HG03108 (cell line): ENCODE results near the gene CD93.

Experiments
- ATAC-seq: cut with Tn5 transposase; IDR thresholded peaks from one replicate; pipeline ENCODE4 v1.9.1; 2021; ENCODE audit warnings: moderate library complexity; ENCODE audit not compliant: unreplicated experiment

CD93 gene

GRCh38 chr20:23061734-23062561 lies 24.2 kb downstream of the CD93 start:
- ATAC-seq = no peak

GRCh38 chr20:23061262-23061661 lies 24.9 kb downstream of the CD93 start:
- no peak for ATAC-seq

DNA sequence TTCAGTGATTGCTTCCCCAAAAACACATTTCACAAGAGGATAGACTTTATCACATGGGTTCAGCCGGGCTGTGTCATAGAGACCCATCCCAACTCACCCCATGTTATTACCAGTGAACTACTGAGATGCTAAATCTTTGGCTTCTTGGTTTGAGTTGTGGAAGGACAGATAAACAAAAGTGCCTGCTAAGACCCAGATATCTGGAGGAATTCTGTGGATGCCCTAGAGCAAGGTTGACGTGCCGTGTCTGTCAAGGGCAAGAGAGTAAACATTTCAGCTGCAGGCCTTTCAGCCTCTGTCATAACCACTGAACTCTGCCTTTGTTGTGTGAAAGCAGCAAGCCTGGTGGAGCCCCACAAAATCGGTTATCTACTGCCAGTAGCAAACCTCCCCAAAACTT lies 25.5 kb downstream of the CD93 start:
- ATAC-seq = no peak

DNA sequence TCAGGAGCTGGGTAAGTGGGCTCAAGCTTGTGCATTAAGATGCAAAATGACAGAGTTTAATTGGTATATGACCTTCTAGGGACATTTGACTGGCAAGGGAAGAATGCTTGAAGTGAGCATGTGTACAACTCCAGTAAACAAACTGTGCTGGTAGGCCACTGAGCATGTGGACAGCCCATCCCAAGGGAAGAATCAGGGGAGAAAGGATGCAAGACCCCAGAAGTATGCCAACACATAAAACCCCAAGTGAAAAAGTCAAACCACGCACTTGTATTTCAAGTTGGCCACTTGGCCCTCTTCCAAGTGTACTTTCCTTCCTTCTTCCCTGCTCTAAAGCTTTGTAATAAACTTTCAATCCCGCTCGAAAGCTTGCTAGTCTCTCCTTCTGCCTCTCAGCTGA lies 26.3 kb downstream of the CD93 start:
- ATAC-seq = no peak

DNA sequence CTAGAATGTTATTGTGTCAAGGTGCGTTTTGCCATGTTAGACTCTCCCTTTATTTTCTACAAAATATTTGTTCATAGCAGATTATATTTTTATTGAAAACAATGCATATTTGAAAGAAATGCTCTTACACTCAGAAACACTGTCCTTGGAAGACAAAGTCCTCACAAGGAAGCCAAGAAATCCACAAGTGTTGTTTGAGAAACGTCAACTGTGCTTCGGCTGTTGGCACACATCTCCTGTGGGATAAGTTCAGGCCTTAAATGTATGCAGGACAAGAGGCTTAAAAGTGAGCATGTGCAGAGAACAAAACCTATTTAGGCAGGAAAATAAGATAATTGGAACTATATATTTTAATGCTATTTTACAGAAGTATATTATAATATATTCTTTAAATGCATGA lies 27.1 kb downstream of the CD93 start:
- ATAC-seq = no peak

DNA sequence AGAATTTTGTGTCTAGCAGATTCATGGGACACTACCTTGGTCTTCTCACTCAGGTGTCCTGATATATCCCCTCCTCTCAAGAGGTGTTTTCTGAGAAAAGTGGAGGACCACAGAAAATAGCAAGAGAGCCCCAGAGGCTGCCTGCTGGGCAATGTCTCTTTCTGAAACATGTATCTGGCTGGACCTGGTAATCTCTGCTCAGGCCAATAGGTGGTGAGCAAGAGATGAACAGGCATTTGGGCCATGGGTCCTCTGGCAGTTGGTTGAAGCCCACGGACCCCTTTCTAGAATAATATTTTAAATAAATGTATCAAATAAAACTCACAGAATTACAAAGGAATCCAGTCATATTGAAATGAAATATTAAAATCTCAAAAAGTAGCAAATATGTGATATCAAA lies 27.9 kb downstream of the CD93 start:
- no peak for ATAC-seq

DNA sequence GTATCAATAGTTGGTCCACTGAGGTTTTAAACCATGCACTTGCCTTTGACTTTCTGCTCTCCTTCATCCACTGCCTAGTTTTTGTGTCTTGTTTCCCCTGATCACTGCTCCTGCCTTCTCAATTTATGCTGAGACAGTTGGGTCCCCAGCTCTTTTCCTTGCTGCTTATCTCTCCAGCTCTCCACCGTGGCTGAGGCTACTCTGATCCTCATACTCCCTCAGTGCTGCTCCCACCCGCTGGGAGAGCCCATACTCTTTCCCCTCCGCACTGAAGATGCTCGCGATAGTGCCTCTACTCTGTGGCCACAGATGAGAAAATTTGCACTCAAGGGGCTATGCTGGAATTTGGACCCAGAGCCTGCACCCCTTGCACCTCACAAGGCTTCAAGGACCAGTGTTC lies 33.2 kb downstream of the CD93 start:
- no peak for ATAC-seq

- no peak for ATAC-seq
These were observed 35.1 kb downstream of the CD93 start for GRCh38 chr20:23050847-23051627.

DNA sequence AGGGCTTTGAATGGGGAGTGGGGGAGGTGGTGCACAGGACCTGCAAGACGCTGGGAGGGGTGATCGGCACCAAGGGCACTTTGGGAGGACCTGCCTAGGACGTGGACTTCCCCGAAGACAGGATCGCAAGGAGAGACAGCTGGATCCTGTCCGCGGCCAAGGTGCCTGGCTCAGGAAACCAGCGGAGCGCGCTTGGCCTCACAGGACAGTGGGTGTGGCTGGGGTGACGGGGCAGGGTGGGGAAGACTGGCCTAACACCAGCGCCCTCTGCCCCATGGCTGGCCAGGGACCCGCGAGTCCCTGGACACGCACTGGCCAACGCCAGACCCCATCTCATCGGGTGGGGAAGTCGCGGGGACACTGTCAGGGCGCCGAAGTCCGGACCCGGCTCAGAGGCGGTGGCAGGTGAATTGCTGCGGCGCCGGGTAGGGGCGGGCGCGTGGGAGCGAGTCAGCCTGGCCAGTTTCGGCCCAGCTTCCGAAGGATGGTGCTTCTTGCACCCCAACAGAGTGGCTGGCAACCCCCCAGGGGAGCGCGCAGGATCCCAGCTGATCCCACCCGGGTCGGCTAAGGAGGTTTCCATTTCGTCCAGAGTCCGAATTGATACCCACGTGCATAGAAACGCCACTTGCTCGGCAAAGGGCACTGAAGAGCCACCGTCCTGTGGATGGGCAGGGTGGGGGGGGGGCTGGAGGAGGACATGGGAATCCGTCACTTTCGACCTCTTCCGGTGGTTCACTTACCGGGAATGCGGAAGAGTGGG lies 35.9 kb downstream of the CD93 start:
- ATAC-seq = no peak

DNA sequence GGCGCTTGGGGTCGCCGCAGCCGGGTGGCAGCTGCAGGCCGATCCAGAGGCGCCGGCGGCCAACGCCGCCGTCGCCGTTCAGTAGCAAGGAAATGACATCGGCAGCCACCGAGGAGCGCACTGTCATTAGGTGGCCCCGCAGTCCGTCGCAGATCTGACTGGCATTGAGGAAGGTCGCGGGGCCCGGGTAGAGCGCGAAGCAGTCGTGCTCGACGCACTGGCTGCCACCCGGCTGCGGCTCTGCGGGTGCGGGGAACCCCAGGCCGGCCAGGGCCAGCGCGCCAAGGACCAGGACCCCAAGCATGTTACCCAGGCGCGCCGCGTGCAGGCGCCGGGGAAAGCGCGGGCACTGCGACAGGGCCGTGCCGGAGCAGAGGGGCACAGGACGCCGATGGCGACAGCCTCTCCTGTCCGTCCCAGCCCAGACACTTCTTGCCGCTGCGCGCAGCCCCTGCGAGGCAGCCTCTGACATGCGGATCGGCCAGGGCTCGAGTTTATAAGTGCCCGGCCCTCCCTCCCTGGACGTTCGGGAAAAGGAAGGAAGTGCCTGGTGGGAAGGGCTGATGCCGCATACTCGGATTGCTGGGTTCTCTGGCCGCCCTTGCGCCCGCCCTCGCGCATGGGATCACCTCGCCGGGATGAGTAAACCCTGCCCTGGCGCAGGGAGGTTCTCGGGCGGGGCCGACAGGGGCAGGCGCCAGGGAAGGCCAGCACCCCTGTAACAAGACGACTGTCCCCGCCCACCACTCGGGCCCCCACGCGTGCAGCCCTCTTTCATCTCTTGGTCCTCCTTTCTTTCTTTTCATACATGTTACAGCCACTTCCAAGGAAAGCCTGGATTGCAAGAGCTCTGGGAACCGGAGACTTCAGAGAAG lies 36.7 kb downstream of the CD93 start, which contains the start of gene THBD:
TSS of gene THBD (minus strand) at position 472 of the 875 bp plus-strand sequence. CDS start at position 304, 168 bp downstream.
- ATAC-seq = no peak

DNA sequence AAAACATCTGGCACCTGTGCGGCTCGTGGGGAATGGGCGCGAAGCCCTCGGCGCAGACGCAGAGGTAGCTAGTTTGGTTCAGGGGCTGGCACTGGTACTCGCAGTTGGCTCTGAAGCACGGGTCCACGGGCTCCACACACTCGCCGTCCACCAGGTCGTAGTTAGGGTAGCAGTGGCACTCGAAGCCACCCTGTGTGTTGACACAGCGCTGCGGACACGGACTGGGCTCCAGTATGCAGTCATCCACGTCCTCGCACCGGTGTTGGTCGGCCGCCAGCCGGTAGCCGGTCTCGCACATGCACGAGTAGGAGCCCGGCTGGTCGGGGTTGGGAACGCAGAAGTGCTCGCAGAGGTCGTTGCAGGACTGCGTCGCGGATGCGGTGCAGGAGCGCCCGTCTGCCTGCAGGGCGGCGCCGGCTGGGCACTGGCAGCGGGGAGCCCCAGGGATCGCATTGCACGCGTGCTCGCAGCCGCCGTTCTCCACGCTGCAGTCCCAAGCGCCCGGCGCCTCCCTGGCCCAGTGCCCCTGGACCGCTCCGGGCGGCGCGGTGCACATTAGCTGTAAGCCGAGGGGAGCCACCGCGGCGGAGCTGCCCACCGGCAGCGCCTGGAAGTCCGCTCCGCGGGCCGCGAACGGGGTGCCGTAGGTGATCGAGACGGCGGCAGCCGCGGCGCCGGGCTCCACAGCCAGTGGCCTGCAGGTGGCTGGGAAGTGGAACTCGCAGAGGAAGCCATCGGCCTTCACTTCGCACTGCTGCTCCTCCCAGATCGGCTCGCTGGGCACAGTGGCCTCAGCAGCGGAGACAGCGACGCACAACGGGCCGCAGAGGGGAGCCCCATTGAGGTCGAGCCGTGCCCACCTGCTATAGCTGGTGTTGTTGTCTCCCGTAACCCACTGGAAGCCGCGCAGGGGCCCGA lies 37.6 kb downstream of the CD93 start:
- no peak for ATAC-seq

GRCh38 chr20:23047738-23048214 lies 38.3 kb downstream of the CD93 start:
- ATAC-seq = no peak

DNA sequence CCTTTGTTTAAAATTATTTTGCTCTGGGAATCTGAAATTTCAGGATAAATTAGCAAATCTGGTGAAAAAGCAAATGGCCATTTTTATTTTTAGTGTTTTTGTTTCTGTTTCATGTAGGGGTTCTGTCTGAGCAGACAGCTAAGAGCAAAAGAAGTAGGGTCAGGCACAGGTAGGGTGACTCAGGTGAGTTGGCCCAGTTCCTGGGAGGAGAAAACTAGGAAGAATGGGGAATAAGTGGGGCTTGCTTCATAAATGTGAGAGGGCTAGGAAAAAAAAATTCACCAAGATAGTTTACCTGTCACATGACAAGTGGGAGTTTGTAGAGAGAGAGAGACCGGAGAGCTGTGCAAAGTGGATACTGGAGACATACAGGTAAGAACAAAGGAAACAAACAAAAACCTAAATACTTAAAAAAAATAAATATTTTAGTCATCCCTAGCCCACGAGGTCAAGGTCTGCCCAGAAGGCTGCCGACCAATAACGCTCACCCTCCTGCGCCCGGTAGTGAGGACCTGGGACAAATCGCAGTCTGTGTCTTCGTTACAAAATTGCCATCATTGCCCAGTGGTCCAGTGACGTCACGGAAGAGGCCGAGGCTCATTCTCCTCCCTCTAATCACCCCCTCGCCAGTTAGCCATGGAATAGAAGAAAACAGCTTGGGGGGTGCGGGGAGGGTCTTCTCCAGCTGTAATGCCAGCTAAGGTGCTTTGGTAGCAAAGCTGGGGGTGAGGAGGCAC lies 39.0 kb downstream of the CD93 start:
- ATAC-seq = no peak

DNA sequence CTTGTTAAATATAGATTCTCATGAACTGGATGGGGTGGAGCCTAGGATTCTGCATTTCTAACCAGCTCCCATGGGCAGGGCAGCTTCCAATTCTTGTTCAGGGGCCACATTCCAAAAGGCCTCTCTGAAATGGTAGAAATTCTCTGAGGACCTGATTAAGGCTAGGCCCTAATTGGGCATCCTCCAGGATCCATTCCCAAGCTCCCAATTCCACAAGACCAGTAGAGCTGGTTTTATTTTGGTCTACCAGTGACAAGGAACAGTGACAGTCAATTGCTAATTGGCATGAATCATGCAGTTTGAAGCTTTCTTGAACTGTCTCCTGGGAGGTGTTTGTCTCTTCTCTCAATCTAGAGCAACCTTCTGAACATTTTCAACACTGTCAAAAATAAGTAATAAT lies 39.7 kb downstream of the CD93 start:
- ATAC-seq = no peak

- no peak for ATAC-seq
These were observed 42.7 kb downstream of the CD93 start for GRCh38 chr20:23043376-23043775.

DNA sequence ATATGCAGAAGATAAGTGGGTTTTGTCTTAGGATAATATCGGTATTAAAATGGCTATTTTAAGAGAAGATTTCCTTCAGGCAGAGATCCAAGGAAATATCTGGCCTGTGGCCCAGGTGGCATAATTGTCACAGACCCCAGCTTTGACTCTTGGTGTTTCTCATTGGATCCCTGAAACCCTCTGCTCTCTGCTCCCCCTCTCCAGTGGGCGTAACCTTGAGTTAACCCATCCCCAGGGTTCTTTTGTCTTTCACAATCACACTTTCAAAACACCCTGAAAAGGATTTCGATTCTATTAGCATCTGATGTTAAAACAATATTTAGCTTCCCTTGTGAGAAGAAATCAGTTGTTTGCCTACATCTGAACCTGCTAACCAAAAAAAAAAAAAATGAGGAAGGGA lies 43.9 kb downstream of the CD93 start:
- ATAC-seq = no peak

DNA sequence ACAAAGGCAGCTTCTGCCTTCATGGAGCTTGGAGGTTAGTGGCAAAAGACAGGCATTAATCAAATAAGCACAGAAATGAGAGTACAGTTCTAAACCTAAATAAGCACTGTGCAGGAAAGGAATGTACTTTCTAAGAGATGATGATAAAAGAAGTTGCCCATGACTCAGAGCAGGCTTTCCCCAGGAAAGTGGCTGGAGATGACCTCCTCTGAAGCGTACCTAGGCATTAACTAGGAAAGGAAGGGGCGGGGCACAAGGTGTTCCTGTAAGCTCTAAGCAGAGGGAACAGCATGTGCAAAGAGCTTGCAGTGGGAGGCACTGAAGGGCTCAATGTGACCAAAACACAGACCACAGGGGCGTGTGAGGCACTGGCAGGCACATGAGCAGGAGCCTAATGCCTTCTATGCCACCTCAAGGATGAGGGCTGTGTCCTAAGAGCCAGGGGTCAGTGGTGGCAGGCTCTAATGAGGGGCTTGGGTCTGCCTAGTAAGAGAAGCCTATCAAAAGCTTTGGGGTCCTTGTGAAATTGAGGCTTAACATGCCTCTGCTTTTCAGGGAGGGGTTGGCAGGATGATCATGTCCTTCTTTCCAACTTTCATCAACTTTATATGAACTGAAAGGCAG lies 46.1 kb downstream of the CD93 start:
- no peak for ATAC-seq
